Testis (tissue), 2 donors: ENCODE measurements around the gene ZBTB7C.

Experiments
- CTCF ChIP-seq, 3 experiments: fragments of 450-650 bp in 2 of 3; fragments of 200-600 bp in 1 of 3; sonication (generic) in 1 of 3; IDR thresholded peaks; one replicate each; pipeline ENCODE4 v1.5.1; 2016 to 2019; ENCODE audit warnings: antibody characterized with exemption in 3 of 3, mild to moderate bottlenecking in 2 of 3, moderate library complexity in 1 of 3
- POLR2A ChIP-seq: fragments of 450-650 bp; IDR thresholded peaks from one replicate; pipeline ENCODE4 v1.6.1; 2017; ENCODE audit warnings: antibody characterized with exemption, mild to moderate bottlenecking, moderate library complexity

GRCh38 chr18:48216639-48217257 is 192.4 kb downstream of the ZBTB7C start:
- no peak for TF ChIP-seq POLR2A
- TF ChIP-seq CTCF (IDR thresholded peaks at IDR 0.05) = no peak
